Measurements from ENCODE around the gene RWDD1. TPM values are rescaled to one million over a fixed set of nuclear protein-coding genes. Genes with fewer than 3 reads are reported as not detected.

RWDD1 gene
- total and polyA plus RNA-seq, 2 of the 13 experiments (the other 11 are each of a cell fraction or from before 2014, with no cell fraction given), result 27.4 to 67.1 TPM

- TF ChIP-seq UBTF (CRISPR knock-in tag; IDR thresholded peaks at IDR 0.05) (peak; percentile 42; the same call in 1 of the 2 replicates), ZNF674 (CRISPR knock-in tag; IDR thresholded peaks at IDR 0.05; ENCODE audit: low read depth) (no peak), ATAD3A (CRISPR knock-in tag; IDR thresholded peaks at IDR 0.05) (no peak), RFX1 (IDR thresholded peaks at IDR 0.05) (no peak), PREB (CRISPR knock-in tag; IDR thresholded peaks at IDR 0.05) (no peak), ZNF275 (CRISPR knock-in tag; IDR thresholded peaks at IDR 0.05; ENCODE audit: borderline replicate concordance) (peak; percentile 26; the same call in 1 of the 2 replicates), ZNF776 (CRISPR knock-in tag; IDR thresholded peaks at IDR 0.05) (no peak), SP140L (CRISPR knock-in tag; IDR thresholded peaks at IDR 0.05; ENCODE audit: borderline replicate concordance) (0 out of 2 replicates have a peak, but pooled peaks have one; percentile 24), BRCA1 (CRISPR knock-in tag; IDR thresholded peaks at IDR 0.05) (0 out of 2 replicates have a peak, but pooled peaks have one; percentile 70), MYC (CRISPR knock-in tag; IDR thresholded peaks at IDR 0.05; ENCODE audit: borderline replicate concordance) (peak; percentile 77; the same call in 1 of the 2 replicates), ZKSCAN1 (IDR thresholded peaks at IDR 0.05; ENCODE audit: low read length) (no peak; the same call in 1 of the 2 replicates), ASH2L (IDR thresholded peaks at IDR 0.05; ENCODE audit: insufficient read length, low read depth, low read length) (peak; percentile 63), PHF21A (CRISPR knock-in tag; IDR thresholded peaks at IDR 0.05) (peak; percentile 92), ZNF652 (CRISPR knock-in tag; IDR thresholded peaks at IDR 0.05; ENCODE audit: borderline replicate concordance, low read depth) (peak; percentile 67; the same call in 1 of the 2 replicates), XBP1 (CRISPR knock-in tag; IDR thresholded peaks at IDR 0.05) (0 out of 2 replicates have a peak, but pooled peaks have one; percentile 51), EED (CRISPR knock-in tag; IDR thresholded peaks at IDR 0.05) (no peak), SRF (IDR thresholded peaks at IDR 0.05; ENCODE audit: low read depth, low read length) (no peak), TIGD3 (CRISPR knock-in tag; IDR thresholded peaks at IDR 0.05; ENCODE audit: borderline replicate concordance) (no peak), PAX8 (CRISPR knock-in tag; IDR thresholded peaks at IDR 0.05; ENCODE audit: borderline replicate concordance) (no peak), ZNF772 (CRISPR knock-in tag; IDR thresholded peaks at IDR 0.05) (peak; percentile 96), ZNF737 (CRISPR knock-in tag; IDR thresholded peaks at IDR 0.05; ENCODE audit: borderline replicate concordance) (no peak), ZNF777 (CRISPR knock-in tag; IDR thresholded peaks at IDR 0.05) (no peak), PTBP1 (IDR thresholded peaks at IDR 0.05; ENCODE audit: low read depth, low read length, poor library complexity, severe bottlenecking) (no peak)
These were observed 60.2 kb downstream of the RWDD1 start (continued) for GRCh38 chr6:116631379-116631990.

Data from HepG2 (cell line).